ENCODE data around the gene PSEN2.

DNA sequence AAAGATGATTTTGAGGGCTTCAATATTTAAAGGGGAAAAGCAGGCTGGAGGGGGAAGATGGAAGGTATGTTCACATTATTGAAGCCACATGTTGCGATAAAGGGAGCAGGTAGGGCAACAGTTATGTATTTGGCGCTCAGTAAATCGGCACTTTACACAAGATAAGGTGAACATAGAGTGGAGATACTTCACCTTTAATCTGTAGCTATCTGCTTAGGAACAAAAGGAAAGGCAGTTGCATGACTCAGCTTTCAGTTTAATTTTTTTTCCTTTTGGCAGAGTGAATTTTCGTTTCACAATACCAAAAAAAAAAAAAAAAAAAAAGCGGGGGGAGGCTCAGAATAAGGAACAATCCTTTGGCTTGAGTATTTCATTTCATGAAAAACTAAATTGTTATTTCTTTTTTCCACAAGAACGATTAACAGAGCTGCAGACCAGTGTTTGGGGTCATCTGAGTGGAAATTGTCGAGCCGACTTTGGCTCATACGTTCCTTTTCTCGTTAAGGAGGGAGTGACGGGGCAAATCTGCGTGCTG, 68.6 kb downstream of the PSEN2 start:
- TF ChIP-seq EZH2 (IDR thresholded peaks at IDR 0.05; ENCODE audit: low read depth, low read length, severe bottlenecking) (no peak), JUND (IDR thresholded peaks at IDR 0.05; ENCODE audit: low read length) (no peak), SUZ12 (IDR thresholded peaks at IDR 0.05; ENCODE audit: low read length) (no peak), RNF2 (IDR thresholded peaks at IDR 0.05; ENCODE audit: borderline replicate concordance, low read depth, low read length, missing control alignments, poor library complexity, severe bottlenecking) (no peak), POLR2AphosphoS5 (IDR thresholded peaks at IDR 0.05; ENCODE audit: low read depth, low read length) (no peak), ZNF274 (IDR thresholded peaks at IDR 0.05; ENCODE audit: borderline replicate concordance, extremely low read depth, low read length) (no peak), KDM1A (IDR thresholded peaks at IDR 0.05; ENCODE audit: borderline replicate concordance, low read length) (no peak), POLR2A (IDR thresholded peaks at IDR 0.05; ENCODE audit: control extremely low read depth in 1 of 2, low read depth in 2 of 2, low read length in 2 of 2) (peak in 1 of 2 experiments; percentile 34; a peak in 1 of 3 replicates), SIN3A (conservative IDR thresholded peaks at IDR 0.05 in 1 of 2, IDR thresholded peaks at IDR 0.05 in 1 of 2; ENCODE audit: low read depth in 1 of 2, low read length in 2 of 2) (no peak), EGR1 (IDR thresholded peaks at IDR 0.05; ENCODE audit: borderline replicate concordance, low read depth, low read length) (no peak)
- TF ChIP-seq, protein P1, sequence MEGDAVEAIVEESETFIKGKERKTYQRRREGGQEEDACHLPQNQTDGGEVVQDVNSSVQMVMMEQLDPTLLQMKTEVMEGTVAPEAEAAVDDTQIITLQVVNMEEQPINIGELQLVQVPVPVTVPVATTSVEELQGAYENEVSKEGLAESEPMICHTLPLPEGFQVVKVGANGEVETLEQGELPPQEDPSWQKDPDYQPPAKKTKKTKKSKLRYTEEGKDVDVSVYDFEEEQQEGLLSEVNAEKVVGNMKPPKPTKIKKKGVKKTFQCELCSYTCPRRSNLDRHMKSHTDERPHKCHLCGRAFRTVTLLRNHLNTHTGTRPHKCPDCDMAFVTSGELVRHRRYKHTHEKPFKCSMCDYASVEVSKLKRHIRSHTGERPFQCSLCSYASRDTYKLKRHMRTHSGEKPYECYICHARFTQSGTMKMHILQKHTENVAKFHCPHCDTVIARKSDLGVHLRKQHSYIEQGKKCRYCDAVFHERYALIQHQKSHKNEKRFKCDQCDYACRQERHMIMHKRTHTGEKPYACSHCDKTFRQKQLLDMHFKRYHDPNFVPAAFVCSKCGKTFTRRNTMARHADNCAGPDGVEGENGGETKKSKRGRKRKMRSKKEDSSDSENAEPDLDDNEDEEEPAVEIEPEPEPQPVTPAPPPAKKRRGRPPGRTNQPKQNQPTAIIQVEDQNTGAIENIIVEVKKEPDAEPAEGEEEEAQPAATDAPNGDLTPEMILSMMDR (IDR thresholded peaks at IDR 0.05; ENCODE audit: control extremely low read depth in 1 of 3, insufficient read depth in 1 of 3, low read depth in 1 of 3, low read length in 3 of 3) = no peak
- TF ChIP-seq, protein P2, sequence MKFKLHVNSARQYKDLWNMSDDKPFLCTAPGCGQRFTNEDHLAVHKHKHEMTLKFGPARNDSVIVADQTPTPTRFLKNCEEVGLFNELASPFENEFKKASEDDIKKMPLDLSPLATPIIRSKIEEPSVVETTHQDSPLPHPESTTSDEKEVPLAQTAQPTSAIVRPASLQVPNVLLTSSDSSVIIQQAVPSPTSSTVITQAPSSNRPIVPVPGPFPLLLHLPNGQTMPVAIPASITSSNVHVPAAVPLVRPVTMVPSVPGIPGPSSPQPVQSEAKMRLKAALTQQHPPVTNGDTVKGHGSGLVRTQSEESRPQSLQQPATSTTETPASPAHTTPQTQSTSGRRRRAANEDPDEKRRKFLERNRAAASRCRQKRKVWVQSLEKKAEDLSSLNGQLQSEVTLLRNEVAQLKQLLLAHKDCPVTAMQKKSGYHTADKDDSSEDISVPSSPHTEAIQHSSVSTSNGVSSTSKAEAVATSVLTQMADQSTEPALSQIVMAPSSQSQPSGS (IDR thresholded peaks at IDR 0.05; ENCODE audit: low read length) = no peak
- TF ChIP-seq, protein P3, sequence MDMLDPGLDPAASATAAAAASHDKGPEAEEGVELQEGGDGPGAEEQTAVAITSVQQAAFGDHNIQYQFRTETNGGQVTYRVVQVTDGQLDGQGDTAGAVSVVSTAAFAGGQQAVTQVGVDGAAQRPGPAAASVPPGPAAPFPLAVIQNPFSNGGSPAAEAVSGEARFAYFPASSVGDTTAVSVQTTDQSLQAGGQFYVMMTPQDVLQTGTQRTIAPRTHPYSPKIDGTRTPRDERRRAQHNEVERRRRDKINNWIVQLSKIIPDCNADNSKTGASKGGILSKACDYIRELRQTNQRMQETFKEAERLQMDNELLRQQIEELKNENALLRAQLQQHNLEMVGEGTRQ (IDR thresholded peaks at IDR 0.05; ENCODE audit: low read length) = no peak
